SK-N-SH (cell line): ENCODE results near the gene TBC1D9B.
"Not testable (repeated sequence)": the region's sequence is repeated elsewhere in the genome, so short reads cannot be mapped to it uniquely, and the experiment has no call there.

Source experiments
- CTCF ChIP-seq: fragments of 200-600 bp; sonication (generic); IDR thresholded peaks from 2 replicates; pipeline ENCODE4 v1.6.1; 2017; ENCODE audit warnings: antibody characterized with exemption, mild to moderate bottlenecking, moderate library complexity
- EP300 ChIP-seq, 2 experiments: IDR thresholded peaks; 2 replicates each; pipeline versions ENCODE4 v1.4.0 to v1.6.1; 2012; ENCODE audit warnings: borderline replicate concordance in 1 of 2, low read depth in 1 of 2, low read length in 1 of 2
- EZH2phosphoT487 ChIP-seq: fragments of 200-600 bp; sonication (generic); IDR thresholded peaks from 2 replicates; pipeline ENCODE4 v1.6.1; 2017; ENCODE audit warnings: low read depth, mixed run types, mild to moderate bottlenecking, antibody characterized with exemption, moderate library complexity, borderline replicate concordance
- MEF2A ChIP-seq: IDR thresholded peaks from 2 replicates; pipeline ENCODE4 v1.4.0; 2012; ENCODE audit warnings: low read depth, borderline replicate concordance
- TCF12 ChIP-seq: IDR thresholded peaks from 2 replicates; pipeline ENCODE4 v1.4.0; 2012

- not testable (repeated sequence) for TF ChIP-seq CTCF; MEF2A; EP300 (IDR thresholded peaks at IDR 0.05; ENCODE audit: borderline replicate concordance in 1 of 2, low read depth in 1 of 2, low read length in 1 of 2); EZH2phosphoT487; TCF12
These were observed 36.2 kb downstream of the TBC1D9B start for GRCh38 chr5:179871533-179871932.
